ENCODE data around the gene CTNNA2. TPM values are rescaled to one million over a fixed set of nuclear protein-coding genes. Genes with fewer than 3 reads are reported as not detected.

The CTNNA2 gene
- total RNA-seq, 1 donor from 2014 or later, result 15.0 TPM

DNA sequence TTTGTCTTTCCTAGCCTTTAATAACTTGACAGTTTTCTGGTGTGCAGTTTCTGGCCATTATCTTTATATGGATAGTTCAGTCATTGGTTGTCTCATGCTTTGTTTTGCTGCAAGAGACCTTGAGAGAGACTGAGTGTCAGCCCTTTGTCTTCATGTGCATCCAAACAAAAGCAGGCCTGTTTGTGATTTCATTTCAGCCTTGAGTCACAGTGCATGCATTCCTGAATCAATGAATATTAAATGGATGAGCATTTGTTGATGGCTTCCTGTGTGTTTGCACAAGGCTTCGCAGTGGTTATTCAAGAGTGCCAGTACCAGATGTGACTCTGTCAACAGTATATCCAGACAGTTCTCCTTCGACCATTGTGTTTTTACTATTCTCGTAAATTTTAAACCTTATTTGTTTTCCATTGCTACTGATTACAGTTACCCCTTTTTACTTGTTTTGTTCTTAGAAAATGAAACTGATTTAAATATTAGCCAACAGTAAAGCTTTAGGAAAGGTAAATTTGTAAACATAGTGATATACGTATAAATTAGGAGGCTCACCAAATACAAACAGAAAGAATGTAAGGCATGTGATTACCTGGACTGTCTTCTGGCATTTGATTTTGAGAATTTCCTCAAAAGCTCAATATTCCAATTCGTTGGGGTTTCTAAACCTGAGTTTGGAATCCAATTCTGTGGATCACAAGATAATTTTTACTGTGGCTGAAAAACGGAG lies 319.8 kb downstream of the CTNNA2 start:
- H3K36me3 Mint-ChIP-seq, result no peaks in the 10 kb centered on the region
- H3K4me3 Mint-ChIP-seq, result no peak overlapping the region
- no peak for DNase-seq (ENCODE audit: extremely low spot score, unreplicated experiment)
- H3K9me3 Mint-ChIP-seq, result no peaks in the 10 kb centered on the region
- H3K27ac Mint-ChIP-seq, result no peak overlapping the region
- TF ChIP-seq, protein P1, sequence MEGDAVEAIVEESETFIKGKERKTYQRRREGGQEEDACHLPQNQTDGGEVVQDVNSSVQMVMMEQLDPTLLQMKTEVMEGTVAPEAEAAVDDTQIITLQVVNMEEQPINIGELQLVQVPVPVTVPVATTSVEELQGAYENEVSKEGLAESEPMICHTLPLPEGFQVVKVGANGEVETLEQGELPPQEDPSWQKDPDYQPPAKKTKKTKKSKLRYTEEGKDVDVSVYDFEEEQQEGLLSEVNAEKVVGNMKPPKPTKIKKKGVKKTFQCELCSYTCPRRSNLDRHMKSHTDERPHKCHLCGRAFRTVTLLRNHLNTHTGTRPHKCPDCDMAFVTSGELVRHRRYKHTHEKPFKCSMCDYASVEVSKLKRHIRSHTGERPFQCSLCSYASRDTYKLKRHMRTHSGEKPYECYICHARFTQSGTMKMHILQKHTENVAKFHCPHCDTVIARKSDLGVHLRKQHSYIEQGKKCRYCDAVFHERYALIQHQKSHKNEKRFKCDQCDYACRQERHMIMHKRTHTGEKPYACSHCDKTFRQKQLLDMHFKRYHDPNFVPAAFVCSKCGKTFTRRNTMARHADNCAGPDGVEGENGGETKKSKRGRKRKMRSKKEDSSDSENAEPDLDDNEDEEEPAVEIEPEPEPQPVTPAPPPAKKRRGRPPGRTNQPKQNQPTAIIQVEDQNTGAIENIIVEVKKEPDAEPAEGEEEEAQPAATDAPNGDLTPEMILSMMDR (conservative IDR thresholded peaks at IDR 0.05), result no peak
- H3K4me1 Mint-ChIP-seq (ENCODE audit: unreplicated experiment), result peaks cover 14% of the 10 kb centered on the region
- no peaks in the 10 kb centered on the region for H3K27me3 Mint-ChIP-seq

DNA sequence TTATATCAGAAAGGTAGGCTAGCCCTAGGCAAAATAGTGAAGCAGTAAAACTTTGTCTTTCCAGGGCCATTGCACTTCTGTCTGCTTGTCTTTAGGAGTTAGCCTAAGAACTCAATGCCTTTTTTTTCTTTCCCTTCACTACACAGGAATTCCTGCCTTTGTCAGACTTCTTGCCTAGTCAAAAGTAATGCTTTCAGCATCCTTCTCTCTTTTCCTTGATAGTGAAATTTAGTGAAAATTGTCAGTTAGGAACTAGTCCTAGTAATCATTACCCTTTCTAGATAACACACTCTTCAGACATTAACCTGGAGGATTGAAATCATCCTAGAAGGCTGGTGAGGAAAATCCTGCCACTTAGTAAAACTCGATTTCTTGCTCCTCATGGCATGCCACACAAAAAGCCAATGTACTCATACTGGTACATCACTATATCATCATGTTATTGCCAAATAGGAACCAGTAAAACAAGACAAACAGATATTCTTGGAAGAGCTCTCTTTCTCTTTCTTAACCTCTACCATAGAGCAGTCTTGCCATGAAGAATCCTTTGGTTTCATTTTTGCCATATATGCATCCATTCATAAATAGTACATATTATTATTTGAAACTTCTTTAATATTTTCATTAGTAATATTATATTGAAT lies 320.5 kb downstream of the CTNNA2 start:
- TF ChIP-seq, protein P1 (conservative IDR thresholded peaks at IDR 0.05), result no peak
- H3K4me3 Mint-ChIP-seq, result no peak overlapping the region
- H3K9me3 Mint-ChIP-seq, result peaks cover 2% of the 10 kb centered on the region
- DNase-seq (ENCODE audit: extremely low spot score, unreplicated experiment), result no peak
- H3K27ac Mint-ChIP-seq, result no peak overlapping the region
- no peaks in the 10 kb centered on the region for H3K36me3 Mint-ChIP-seq
- no peaks in the 10 kb centered on the region for H3K27me3 Mint-ChIP-seq
- peaks cover 14% of the 10 kb centered on the region for H3K4me1 Mint-ChIP-seq (ENCODE audit: unreplicated experiment)

DNA sequence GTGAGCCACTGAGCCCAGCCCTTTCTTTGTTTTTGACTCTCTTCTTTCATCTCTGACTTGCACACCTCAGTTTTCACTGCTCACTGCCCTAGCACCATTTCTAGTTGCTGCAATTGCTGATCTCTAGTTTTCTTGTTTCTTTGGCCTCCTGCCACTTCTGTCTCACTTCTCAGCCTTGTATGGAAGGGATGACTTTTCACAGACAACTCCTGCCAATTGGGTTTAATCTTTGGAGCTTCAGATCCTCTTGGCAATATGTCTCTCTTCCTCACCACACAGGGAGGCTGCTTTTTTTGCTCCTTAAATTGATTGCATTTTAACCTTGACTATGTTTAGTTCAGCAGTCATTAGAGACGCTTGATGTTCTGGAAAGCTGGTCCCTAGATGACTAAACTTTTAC lies 323.1 kb downstream of the CTNNA2 start:
- DNase-seq (ENCODE audit: extremely low spot score, unreplicated experiment), result no peak
- TF ChIP-seq, protein P1 (conservative IDR thresholded peaks at IDR 0.05), result no peak
- no peaks in the 10 kb centered on the region for H3K27me3 Mint-ChIP-seq
- peaks cover 6% of the 10 kb centered on the region for H3K9me3 Mint-ChIP-seq
- no peak overlapping the region for H3K4me3 Mint-ChIP-seq
- no peak overlapping the region for H3K27ac Mint-ChIP-seq
- no peaks in the 10 kb centered on the region for H3K36me3 Mint-ChIP-seq
- peaks cover 14% of the 10 kb centered on the region for H3K4me1 Mint-ChIP-seq (ENCODE audit: unreplicated experiment)

DNA sequence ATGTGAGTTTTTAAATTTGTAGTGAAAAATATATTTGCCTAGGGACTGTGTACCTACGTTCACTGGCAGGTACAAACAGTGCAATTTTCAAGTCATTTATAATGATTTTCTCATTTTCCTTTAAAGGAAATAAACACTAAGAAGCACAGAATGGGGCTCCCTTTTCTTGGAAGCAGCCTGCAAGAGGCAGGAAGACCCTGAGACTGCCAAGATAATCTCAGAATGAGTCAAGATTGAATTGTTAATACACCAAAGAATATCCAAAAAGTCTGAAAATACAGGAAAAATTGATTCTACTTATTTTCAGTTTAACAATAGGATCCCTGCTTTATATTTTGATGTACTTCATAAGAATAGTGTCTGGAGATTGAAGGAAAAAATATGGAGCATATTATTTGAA lies 331.2 kb downstream of the CTNNA2 start:
- Mint-ChIP-seq H3K36me3 (no peaks in the 10 kb centered on the region), H3K27me3 (peaks cover 4% of the 10 kb centered on the region), H3K4me3 (no peak overlapping the region), H3K9me3 (no peaks in the 10 kb centered on the region), H3K27ac (no peak overlapping the region), H3K4me1 (ENCODE audit: unreplicated experiment) (no peaks in the 10 kb centered on the region)
- TF ChIP-seq, protein P1 (conservative IDR thresholded peaks at IDR 0.05), result no peak
- DNase-seq (ENCODE audit: extremely low spot score, unreplicated experiment), result no peak

- Mint-ChIP-seq H3K27ac (no peak overlapping the region), H3K4me3 (no peak overlapping the region)
These were observed 334.0 kb downstream of the CTNNA2 start for GRCh38 chr2:79846878-79847277.

More at GRCh38 chr2:79846878-79847277, 334.0 kb downstream of the CTNNA2 start:
- no peak for DNase-seq (ENCODE audit: extremely low spot score, unreplicated experiment)
- Mint-ChIP-seq H3K4me1 (ENCODE audit: unreplicated experiment) (no peaks in the 10 kb centered on the region), H3K9me3 (no peaks in the 10 kb centered on the region), H3K36me3 (no peaks in the 10 kb centered on the region), H3K27me3 (peaks cover 4% of the 10 kb centered on the region)
- TF ChIP-seq, protein P1 (conservative IDR thresholded peaks at IDR 0.05), result no peak
